ENCODE data around the gene SCN3A.

SCN3A gene

GRCh38 chr2:165120740-165121467 lies 82.9 kb downstream of the SCN3A start:
- TF ChIP-seq SIN3A (IDR thresholded peaks at IDR 0.05; ENCODE audit: borderline replicate concordance, insufficient read depth, low read length) = no peak
- TF ChIP-seq TAF1 (IDR thresholded peaks at IDR 0.05; ENCODE audit: borderline replicate concordance, insufficient read depth, low read length) = no peak
- no peak for TF ChIP-seq FOXP2 (optimal IDR thresholded peaks at IDR 0.05; ENCODE audit: borderline replicate concordance, extremely low read depth, extremely low read length, insufficient read depth)
- no peak for TF ChIP-seq REST (IDR thresholded peaks at IDR 0.05; ENCODE audit: insufficient read depth in 1 of 2, low read depth in 2 of 2, low read length in 2 of 2)
- no peak for TF ChIP-seq POLR2AphosphoS5 (IDR thresholded peaks at IDR 0.05; ENCODE audit: low read depth, low read length)

GRCh38 chr2:165115258-165115657 lies 88.6 kb downstream of the SCN3A start:
- no peak for TF ChIP-seq REST (IDR thresholded peaks at IDR 0.05; ENCODE audit: insufficient read depth in 1 of 2, low read depth in 2 of 2, low read length in 2 of 2)
- TF ChIP-seq FOXP2 (optimal IDR thresholded peaks at IDR 0.05; ENCODE audit: borderline replicate concordance, extremely low read depth, extremely low read length, insufficient read depth) = no peak
- no peak for TF ChIP-seq POLR2AphosphoS5 (IDR thresholded peaks at IDR 0.05; ENCODE audit: low read depth, low read length)

- TF ChIP-seq SIN3A (IDR thresholded peaks at IDR 0.05; ENCODE audit: borderline replicate concordance, insufficient read depth, low read length) (no peak), POLR2AphosphoS5 (IDR thresholded peaks at IDR 0.05; ENCODE audit: low read depth, low read length) (no peak), TAF1 (IDR thresholded peaks at IDR 0.05; ENCODE audit: borderline replicate concordance, insufficient read depth, low read length) (no peak), FOXP2 (optimal IDR thresholded peaks at IDR 0.05; ENCODE audit: borderline replicate concordance, extremely low read depth, extremely low read length, insufficient read depth) (no peak), REST (IDR thresholded peaks at IDR 0.05; ENCODE audit: insufficient read depth in 1 of 2, low read depth in 2 of 2, low read length in 2 of 2) (no peak)
Observed at GRCh38 chr2:165114346-165114939, 89.4 kb downstream of the SCN3A start.

- no peak for TF ChIP-seq FOXP2 (optimal IDR thresholded peaks at IDR 0.05; ENCODE audit: borderline replicate concordance, extremely low read depth, extremely low read length, insufficient read depth)
- no peak for TF ChIP-seq REST (IDR thresholded peaks at IDR 0.05; ENCODE audit: insufficient read depth in 1 of 2, low read depth in 2 of 2, low read length in 2 of 2)
- no peak for TF ChIP-seq POLR2AphosphoS5 (IDR thresholded peaks at IDR 0.05; ENCODE audit: low read depth, low read length)
- TF ChIP-seq TAF1 (IDR thresholded peaks at IDR 0.05; ENCODE audit: borderline replicate concordance, insufficient read depth, low read length) = no peak
Observed at GRCh38 chr2:165113414-165113813, 90.4 kb downstream of the SCN3A start.

Measured in PFSK-1 (cell line).